Nephron progenitor cell (in vitro differentiated cells): Measurements from ENCODE around the gene SCYL2.
"Not testable (repeated sequence)": the region's sequence is repeated elsewhere in the genome, so short reads cannot be mapped to it uniquely, and the experiment has no call there.

Source experiments
- DNase-seq: peaks from one replicate; pipeline ENCODE4 v3.0.0; 2021
- H3K27ac Mint-ChIP-seq: 2 replicates; pipeline ENCODE4 v1.8.0; 2021; ENCODE audit warnings: mild to moderate bottlenecking, moderate library complexity, mixed read lengths
- H3K27me3 Mint-ChIP-seq: 2 replicates; pipeline ENCODE4 v1.8.0; 2021; ENCODE audit warnings: mild to moderate bottlenecking, low read depth, mixed read lengths; ENCODE audit not compliant: poor library complexity
- H3K36me3 Mint-ChIP-seq: 2 replicates; pipeline ENCODE4 v1.8.0; 2021; ENCODE audit warnings: low read depth, mixed read lengths
- H3K4me1 Mint-ChIP-seq: 2 replicates; pipeline ENCODE4 v1.8.0; 2021; ENCODE audit warnings: mixed read lengths
- H3K4me3 Mint-ChIP-seq: 2 replicates; pipeline ENCODE4 v1.8.0; 2021; ENCODE audit warnings: mild to moderate bottlenecking, moderate library complexity, mixed read lengths
- H3K9me3 Mint-ChIP-seq: 2 replicates; pipeline ENCODE4 v1.8.0; 2021; ENCODE audit warnings: mild to moderate bottlenecking, moderate library complexity, mixed read lengths
- CTCF ChIP-seq: fragments of 200-600 bp; sonication (generic); IDR thresholded peaks from 2 replicates; pipeline ENCODE4 v1.5.0; 2021; ENCODE audit warnings: antibody characterized with exemption

Gene SCYL2

GRCh38 chr12:100295764-100296555, 29.0 kb downstream of the SCYL2 start:
- no peak for TF ChIP-seq CTCF
- H3K27ac Mint-ChIP-seq = peak overlapping the region; percentile 7
- H3K27me3 Mint-ChIP-seq = no peaks in the 10 kb centered on the region
- no peaks in the 10 kb centered on the region for H3K4me1 Mint-ChIP-seq
- H3K4me3 Mint-ChIP-seq = no peak overlapping the region
- H3K36me3 Mint-ChIP-seq = peaks cover 69% of the 10 kb centered on the region
- DNase-seq = no peak
- H3K9me3 Mint-ChIP-seq = peaks cover 40% of the 10 kb centered on the region

DNA sequence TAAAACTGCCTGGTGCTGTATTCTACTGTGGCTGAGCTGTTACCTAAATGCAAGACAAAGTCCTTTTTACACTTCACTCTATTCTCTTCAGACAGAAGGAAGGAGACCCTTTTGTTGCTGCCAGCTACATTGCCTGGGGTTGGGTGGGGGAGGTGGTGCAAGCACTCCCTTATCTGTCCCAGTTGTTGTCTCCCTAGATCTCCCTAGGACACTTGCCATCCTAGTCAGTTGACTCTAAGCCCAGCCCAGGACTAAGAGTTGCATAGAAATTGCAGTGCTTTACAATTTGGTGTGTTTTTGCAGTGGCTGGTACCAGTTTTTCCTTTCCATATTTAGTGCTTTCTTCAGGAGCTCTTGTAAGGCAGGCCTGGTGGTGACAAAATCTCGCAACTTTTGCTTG, 35.1 kb downstream of the SCYL2 start:
- Mint-ChIP-seq H3K27ac (no peak overlapping the region), H3K36me3 (peaks cover 96% of the 10 kb centered on the region), H3K4me3 (no peak overlapping the region), H3K9me3 (peaks cover 80% of the 10 kb centered on the region), H3K27me3 (no peaks in the 10 kb centered on the region), H3K4me1 (no peaks in the 10 kb centered on the region)
- no peak for DNase-seq
- no peak for TF ChIP-seq CTCF

DNA sequence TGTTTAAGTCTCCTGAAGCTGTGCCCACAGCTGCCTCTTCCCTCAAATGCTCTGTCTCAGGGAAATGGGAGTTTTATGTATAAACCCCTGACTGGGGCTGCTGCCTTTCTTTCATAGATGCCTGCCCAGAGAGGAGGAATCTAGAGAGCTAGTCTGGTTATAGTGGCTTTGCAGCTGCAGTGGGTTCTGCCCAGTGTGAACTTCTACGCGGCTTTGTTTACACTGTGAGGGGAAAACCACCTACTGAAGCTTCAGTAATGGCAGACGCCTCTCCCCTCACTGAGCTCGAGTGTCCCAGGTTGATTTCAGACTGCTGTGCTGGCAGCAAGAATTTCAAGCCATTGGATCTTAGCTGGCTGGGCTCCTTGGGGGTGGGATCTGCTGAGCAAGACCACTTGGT, 36.9 kb downstream of the SCYL2 start:
- peaks cover 99% of the 10 kb centered on the region for H3K36me3 Mint-ChIP-seq
- no peak overlapping the region for H3K27ac Mint-ChIP-seq
- TF ChIP-seq CTCF = no peak
- peaks cover 89% of the 10 kb centered on the region for H3K9me3 Mint-ChIP-seq
- DNase-seq = no peak
- H3K4me3 Mint-ChIP-seq = no peak overlapping the region
- no peaks in the 10 kb centered on the region for H3K27me3 Mint-ChIP-seq
- H3K4me1 Mint-ChIP-seq = no peaks in the 10 kb centered on the region

GRCh38 chr12:100304334-100304733, 37.4 kb downstream of the SCYL2 start:
- not testable (repeated sequence) for H3K27ac Mint-ChIP-seq, DNase-seq, H3K4me1 Mint-ChIP-seq, H3K27me3 Mint-ChIP-seq, H3K4me3 Mint-ChIP-seq
- H3K9me3 Mint-ChIP-seq = peaks cover 86% of the 10 kb centered on the region
- H3K36me3 Mint-ChIP-seq = peaks cover 99% of the 10 kb centered on the region

- not testable (repeated sequence) for H3K4me3 Mint-ChIP-seq, H3K27ac Mint-ChIP-seq, H3K27me3 Mint-ChIP-seq, DNase-seq, H3K4me1 Mint-ChIP-seq
- Mint-ChIP-seq H3K9me3 (peaks cover 48% of the 10 kb centered on the region), H3K36me3 (peaks cover 73% of the 10 kb centered on the region)
Measured at GRCh38 chr12:100308138-100308537, 41.2 kb downstream of the SCYL2 start.

- H3K27me3 Mint-ChIP-seq = no peaks in the 10 kb centered on the region
- H3K27ac Mint-ChIP-seq = no peak overlapping the region
- DNase-seq = no peak
- H3K4me1 Mint-ChIP-seq = no peaks in the 10 kb centered on the region
- TF ChIP-seq CTCF = no peak
- peaks cover 16% of the 10 kb centered on the region for H3K9me3 Mint-ChIP-seq
- peaks cover 58% of the 10 kb centered on the region for H3K36me3 Mint-ChIP-seq
- no peak overlapping the region for H3K4me3 Mint-ChIP-seq
Measured at GRCh38 chr12:100311317-100311716, 44.3 kb downstream of the SCYL2 start.

DNA sequence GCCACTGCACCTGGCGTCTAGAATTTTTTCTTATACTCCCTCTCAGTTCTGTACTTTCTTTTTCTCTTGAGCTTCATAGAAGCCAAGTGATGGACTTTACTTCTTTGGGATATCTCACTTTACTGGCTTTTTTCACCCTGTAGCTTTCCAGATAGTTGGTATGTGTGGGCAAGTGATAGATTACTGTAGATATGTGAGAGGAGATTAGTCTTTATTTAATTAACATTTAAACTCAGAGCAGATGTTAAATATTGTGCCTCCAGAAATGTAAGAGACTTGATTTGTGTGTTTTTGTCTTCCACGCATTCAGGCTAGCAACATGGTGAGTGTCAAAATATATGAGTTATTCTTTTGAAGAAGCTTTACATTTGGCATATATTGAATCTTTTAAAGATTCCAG, 50.4 kb downstream of the SCYL2 start:
- Mint-ChIP-seq H3K9me3 (no peaks in the 10 kb centered on the region), H3K27me3 (no peaks in the 10 kb centered on the region), H3K27ac (no peak overlapping the region), H3K4me3 (no peak overlapping the region), H3K36me3 (peaks cover 65% of the 10 kb centered on the region), H3K4me1 (no peaks in the 10 kb centered on the region)
- TF ChIP-seq CTCF = no peak
- DNase-seq = no peak
